Neural cell (in vitro differentiated cells): Measurements from ENCODE around the gene GAS7. TPM values are rescaled to one million over a fixed set of nuclear protein-coding genes. Genes with fewer than 3 reads are reported as not detected.

ENCODE experiments used
- H2AFZ ChIP-seq: fragments of 200-600, 300-800 bp; sonication (generic), shearing (Covaris generic); 2 replicates; pipeline ENCODE4 v1.6.0; 2014; ENCODE audit warnings: low read depth, mild to moderate bottlenecking, antibody characterized with exemption, low read length, moderate library complexity
- H3F3A ChIP-seq: fragments of 200-600 bp; shearing (Covaris generic); 2 replicates; pipeline ENCODE4 v1.6.1; 2016; ENCODE audit warnings: mild to moderate bottlenecking, moderate library complexity, mixed read lengths, antibody characterized with exemption, low read length; ENCODE audit not compliant: insufficient read depth, poor library complexity, severe bottlenecking
- H3K27ac ChIP-seq: fragments of 200-600, 300-800 bp; sonication (generic), shearing (Covaris generic); 2 replicates; pipeline ENCODE4 v1.5.1; 2014; ENCODE audit warnings: mild to moderate bottlenecking, low read length, moderate library complexity
- H3K27me3 ChIP-seq: fragments of 300-800, 200-600 bp; sonication (generic), shearing (Covaris generic); 2 replicates; pipeline ENCODE4 v1.6.0; 2014; ENCODE audit warnings: mild to moderate bottlenecking, low read depth, low read length, moderate library complexity; ENCODE audit not compliant: insufficient read depth
- H3K36me3 ChIP-seq: fragments of 300-800, 200-600 bp; sonication (generic), shearing (Covaris generic); 2 replicates; pipeline ENCODE4 v1.5.1; 2014; ENCODE audit warnings: mild to moderate bottlenecking, antibody characterized with exemption, low read length, moderate library complexity; ENCODE audit not compliant: insufficient read depth
- H3K4me2 ChIP-seq: fragments of 300-800, 200-600 bp; sonication (generic), shearing (Covaris generic); 2 replicates; pipeline ENCODE4 v1.6.0; 2014; ENCODE audit warnings: mild to moderate bottlenecking, low read length
- H3K4me3 ChIP-seq: fragments of 300-800, 200-600 bp; sonication (generic), shearing (Covaris generic); 2 replicates; pipeline ENCODE4 v1.5.1; 2014; ENCODE audit warnings: mild to moderate bottlenecking, low read length, moderate library complexity
- H3K79me2 ChIP-seq: fragments of 200-600 bp; shearing (Covaris generic); replicated peaks from 2 replicates; pipeline ENCODE4 v1.6.0; 2014; ENCODE audit warnings: mild to moderate bottlenecking, low read length, moderate library complexity; ENCODE audit not compliant: insufficient read depth
- H3K9ac ChIP-seq: fragments of 300-800, 200-600 bp; sonication (generic), shearing (Covaris generic); 2 replicates; pipeline ENCODE4 v1.6.1; 2016; ENCODE audit warnings: mild to moderate bottlenecking, low read length, mixed read lengths
- H3K9me2 ChIP-seq: fragments of 200-600 bp; shearing (Covaris generic); 2 replicates; pipeline ENCODE4 v1.6.1; 2016; ENCODE audit warnings: mild to moderate bottlenecking, low read length, mixed read lengths; ENCODE audit not compliant: insufficient read depth
- H3K9me3 ChIP-seq: fragments of 200-600, 300-800 bp; sonication (generic), shearing (Covaris generic); 2 replicates; pipeline ENCODE4 v1.6.1; 2016; ENCODE audit warnings: mild to moderate bottlenecking, mixed run types, low read length, moderate library complexity, mixed read lengths
- H4K20me1 ChIP-seq: fragments of 200-600 bp; shearing (Covaris generic); 2 replicates; pipeline ENCODE4 v1.6.1; 2016; ENCODE audit warnings: mild to moderate bottlenecking, mixed run types; ENCODE audit not compliant: insufficient read depth
- EP300 ChIP-seq: fragments of 450-650 bp; conservative IDR thresholded peaks from 2 replicates; pipeline ENCODE4 v1.6.1; 2014; ENCODE audit warnings: antibody characterized with exemption, mild to moderate bottlenecking, moderate library complexity; ENCODE audit not compliant: poor library complexity, severe bottlenecking
- EZH2 ChIP-seq: fragments of 200-600, 300-800 bp; shearing (Covaris generic), sonication (generic); IDR thresholded peaks from 2 replicates; pipeline ENCODE4 v1.6.1; 2014; ENCODE audit warnings: antibody characterized with exemption, low read length, borderline replicate concordance, mild to moderate bottlenecking; ENCODE audit not compliant: insufficient read depth, poor library complexity, severe bottlenecking
- MXI1 ChIP-seq: fragments of 450-650 bp; conservative IDR thresholded peaks from 2 replicates; pipeline ENCODE4 v1.6.1; 2014; ENCODE audit warnings: antibody characterized with exemption, mild to moderate bottlenecking; ENCODE audit not compliant: poor library complexity, severe bottlenecking
- POLR2AphosphoS5 ChIP-seq: IDR thresholded peaks from 2 replicates; pipeline ENCODE4 v1.6.1; 2012
- RAD21 ChIP-seq: fragments of 450-650 bp; conservative IDR thresholded peaks from 2 replicates; pipeline ENCODE4 v1.6.1; 2014; ENCODE audit warnings: antibody characterized with exemption, mild to moderate bottlenecking, moderate library complexity
- SMC3 ChIP-seq: fragments of 450-650 bp; conservative IDR thresholded peaks from 2 replicates; pipeline ENCODE4 v1.6.1; 2014; ENCODE audit warnings: antibody characterized with exemption, mild to moderate bottlenecking, moderate library complexity; ENCODE audit not compliant: poor library complexity
- TAF1 ChIP-seq: IDR thresholded peaks from 2 replicates; pipeline ENCODE4 v1.6.1; 2012; ENCODE audit warnings: low read depth
- polyA plus RNA-seq: library from polyadenylated mRNA; depleted of rRNA; stranded (reverse); fragments of >200 nt; gene quantifications from 2 replicates; pipeline ENCODE4 v1.2.3, GENCODE V29; 2014
- TF ChIP-seq, protein P1 (sequence below): IDR thresholded peaks from 2 replicates; pipeline ENCODE4 v1.6.1; 2012; ENCODE audit warnings: borderline replicate concordance
- TF ChIP-seq, protein P2 (sequence below): fragments of 450-650 bp; IDR thresholded peaks from 2 replicates; pipeline ENCODE4 v1.5.1; 2014; ENCODE audit warnings: antibody characterized with exemption, mild to moderate bottlenecking, moderate library complexity; ENCODE audit not compliant: poor library complexity, severe bottlenecking

Gene GAS7
- polyA plus RNA-seq, 1 donor from 2014 or later: 23.6 TPM

DNA sequence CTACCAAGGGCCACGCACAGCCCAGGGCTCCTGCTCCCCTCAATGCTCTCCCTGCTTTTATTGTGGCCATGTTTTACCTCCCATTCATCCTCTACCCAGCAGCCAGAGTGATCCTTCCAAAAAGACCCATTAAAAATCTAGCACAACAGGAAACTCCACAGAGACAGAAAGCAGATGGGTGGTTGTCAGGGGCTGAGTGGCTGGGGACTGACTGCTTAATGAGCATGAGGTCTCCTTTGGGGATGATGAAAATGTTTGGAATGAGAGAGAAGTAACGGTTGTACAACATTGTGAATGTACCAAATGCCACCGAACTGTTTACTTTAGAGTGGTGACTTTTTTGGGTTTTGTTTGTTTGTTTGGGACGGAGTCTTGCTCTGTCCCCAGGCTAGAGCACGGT lies 107.4 kb downstream of the GAS7 start:
- H3K36me3 ChIP-seq: no peaks in the 10 kb centered on the region
- H4K20me1 ChIP-seq: no peaks in the 10 kb centered on the region
- H3K27me3 ChIP-seq: no peaks in the 10 kb centered on the region
- no peak overlapping the region for H3K9ac ChIP-seq
- H3K4me3 ChIP-seq: no peak overlapping the region
- no peak overlapping the region for H3K4me2 ChIP-seq
- no peak overlapping the region for H3K27ac ChIP-seq
- H2AFZ ChIP-seq: no peak overlapping the region
- no peaks in the 10 kb centered on the region for H3K79me2 ChIP-seq
- no peak for TF ChIP-seq SMC3
- TF ChIP-seq EZH2: no peak
- no peak for TF ChIP-seq TAF1
- TF ChIP-seq MXI1: no peak
- TF ChIP-seq, protein P1, sequence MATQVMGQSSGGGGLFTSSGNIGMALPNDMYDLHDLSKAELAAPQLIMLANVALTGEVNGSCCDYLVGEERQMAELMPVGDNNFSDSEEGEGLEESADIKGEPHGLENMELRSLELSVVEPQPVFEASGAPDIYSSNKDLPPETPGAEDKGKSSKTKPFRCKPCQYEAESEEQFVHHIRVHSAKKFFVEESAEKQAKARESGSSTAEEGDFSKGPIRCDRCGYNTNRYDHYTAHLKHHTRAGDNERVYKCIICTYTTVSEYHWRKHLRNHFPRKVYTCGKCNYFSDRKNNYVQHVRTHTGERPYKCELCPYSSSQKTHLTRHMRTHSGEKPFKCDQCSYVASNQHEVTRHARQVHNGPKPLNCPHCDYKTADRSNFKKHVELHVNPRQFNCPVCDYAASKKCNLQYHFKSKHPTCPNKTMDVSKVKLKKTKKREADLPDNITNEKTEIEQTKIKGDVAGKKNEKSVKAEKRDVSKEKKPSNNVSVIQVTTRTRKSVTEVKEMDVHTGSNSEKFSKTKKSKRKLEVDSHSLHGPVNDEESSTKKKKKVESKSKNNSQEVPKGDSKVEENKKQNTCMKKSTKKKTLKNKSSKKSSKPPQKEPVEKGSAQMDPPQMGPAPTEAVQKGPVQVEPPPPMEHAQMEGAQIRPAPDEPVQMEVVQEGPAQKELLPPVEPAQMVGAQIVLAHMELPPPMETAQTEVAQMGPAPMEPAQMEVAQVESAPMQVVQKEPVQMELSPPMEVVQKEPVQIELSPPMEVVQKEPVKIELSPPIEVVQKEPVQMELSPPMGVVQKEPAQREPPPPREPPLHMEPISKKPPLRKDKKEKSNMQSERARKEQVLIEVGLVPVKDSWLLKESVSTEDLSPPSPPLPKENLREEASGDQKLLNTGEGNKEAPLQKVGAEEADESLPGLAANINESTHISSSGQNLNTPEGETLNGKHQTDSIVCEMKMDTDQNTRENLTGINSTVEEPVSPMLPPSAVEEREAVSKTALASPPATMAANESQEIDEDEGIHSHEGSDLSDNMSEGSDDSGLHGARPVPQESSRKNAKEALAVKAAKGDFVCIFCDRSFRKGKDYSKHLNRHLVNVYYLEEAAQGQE: no peak
- no peak for TF ChIP-seq RAD21
- TF ChIP-seq, protein P2, sequence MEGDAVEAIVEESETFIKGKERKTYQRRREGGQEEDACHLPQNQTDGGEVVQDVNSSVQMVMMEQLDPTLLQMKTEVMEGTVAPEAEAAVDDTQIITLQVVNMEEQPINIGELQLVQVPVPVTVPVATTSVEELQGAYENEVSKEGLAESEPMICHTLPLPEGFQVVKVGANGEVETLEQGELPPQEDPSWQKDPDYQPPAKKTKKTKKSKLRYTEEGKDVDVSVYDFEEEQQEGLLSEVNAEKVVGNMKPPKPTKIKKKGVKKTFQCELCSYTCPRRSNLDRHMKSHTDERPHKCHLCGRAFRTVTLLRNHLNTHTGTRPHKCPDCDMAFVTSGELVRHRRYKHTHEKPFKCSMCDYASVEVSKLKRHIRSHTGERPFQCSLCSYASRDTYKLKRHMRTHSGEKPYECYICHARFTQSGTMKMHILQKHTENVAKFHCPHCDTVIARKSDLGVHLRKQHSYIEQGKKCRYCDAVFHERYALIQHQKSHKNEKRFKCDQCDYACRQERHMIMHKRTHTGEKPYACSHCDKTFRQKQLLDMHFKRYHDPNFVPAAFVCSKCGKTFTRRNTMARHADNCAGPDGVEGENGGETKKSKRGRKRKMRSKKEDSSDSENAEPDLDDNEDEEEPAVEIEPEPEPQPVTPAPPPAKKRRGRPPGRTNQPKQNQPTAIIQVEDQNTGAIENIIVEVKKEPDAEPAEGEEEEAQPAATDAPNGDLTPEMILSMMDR: no peak
- TF ChIP-seq POLR2AphosphoS5: no peak
- TF ChIP-seq EP300: no peak
- no peaks in the 10 kb centered on the region for H3K9me3 ChIP-seq
- no peaks in the 10 kb centered on the region for H3F3A ChIP-seq
- H3K9me2 ChIP-seq: no peaks in the 10 kb centered on the region

DNA sequence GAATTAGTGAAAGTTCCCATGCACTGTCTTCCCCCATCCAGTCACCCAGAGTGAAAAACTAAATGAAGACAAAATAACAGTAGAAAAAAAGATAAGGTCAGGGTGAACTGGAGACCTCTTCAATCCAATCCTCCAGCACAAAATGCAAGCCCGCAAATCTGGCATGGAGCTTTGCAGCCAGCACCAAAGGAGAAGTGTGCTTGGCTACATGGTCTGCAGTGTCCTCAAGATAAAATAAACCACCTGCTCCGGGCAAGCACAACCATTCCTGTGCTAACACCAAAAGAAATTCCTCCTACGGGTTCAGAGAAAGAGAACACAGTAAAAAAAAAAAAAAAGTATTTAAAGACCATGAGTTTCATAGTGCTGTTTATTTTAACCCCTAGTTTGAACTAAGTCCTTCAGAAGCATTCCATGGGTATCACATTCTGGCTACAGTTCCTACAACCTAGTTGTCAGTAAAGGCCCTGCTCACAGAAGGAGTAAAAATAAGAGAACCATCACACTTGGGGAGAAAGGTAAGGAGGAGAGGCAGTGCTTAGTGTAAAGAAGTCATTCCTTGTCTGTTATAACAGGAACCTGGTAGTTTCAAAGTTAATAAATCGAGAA lies 109.1 kb downstream of the GAS7 start:
- TF ChIP-seq TAF1: no peak
- TF ChIP-seq EZH2: no peak
- TF ChIP-seq POLR2AphosphoS5: no peak
- TF ChIP-seq, protein P2: no peak
- TF ChIP-seq RAD21: no peak
- no peak for TF ChIP-seq MXI1
- TF ChIP-seq, protein P1: no peak
- TF ChIP-seq EP300: no peak
- no peak for TF ChIP-seq SMC3
- Histone ChIP-seq H3K9ac (no peak overlapping the region), H3K4me3 (no peak overlapping the region), H3K4me2 (no peak overlapping the region), H2AFZ (no peak overlapping the region), H3F3A (no peaks in the 10 kb centered on the region), H3K27me3 (no peaks in the 10 kb centered on the region), H3K36me3 (no peaks in the 10 kb centered on the region), H3K79me2 (no peaks in the 10 kb centered on the region), H4K20me1 (no peaks in the 10 kb centered on the region), H3K9me3 (no peaks in the 10 kb centered on the region), H3K27ac (no peak overlapping the region), H3K9me2 (no peaks in the 10 kb centered on the region)
